Measurements from ENCODE around the gene FIGLA. TPM values are rescaled to one million over a fixed set of nuclear protein-coding genes. Genes with fewer than 3 reads are reported as not detected.
"Not testable (repeated sequence)": the region's sequence is repeated elsewhere in the genome, so short reads cannot be mapped to it uniquely, and the experiment has no call there.

The FIGLA gene
- polyA plus RNA-seq, 3 donors, result not detected

GRCh38 chr2:70746094-70746974 lies 44.1 kb downstream of the FIGLA start:
- peak; percentile 36 for DNase-seq

GRCh38 chr2:70745276-70745825 lies 45.1 kb downstream of the FIGLA start:
- DNase-seq, result no peak

- DNase-seq, result no peak
Measured at GRCh38 chr2:70744397-70744796, 46.0 kb downstream of the FIGLA start.

- no peak for DNase-seq
Measured at GRCh38 chr2:70743677-70744076, 46.8 kb downstream of the FIGLA start.

GRCh38 chr2:70743068-70743467 lies 47.4 kb downstream of the FIGLA start:
- no peak for DNase-seq

GRCh38 chr2:70739492-70739891 lies 51.0 kb downstream of the FIGLA start:
- not testable (repeated sequence) for DNase-seq

GRCh38 chr2:70738159-70738558 lies 52.3 kb downstream of the FIGLA start:
- no peak for DNase-seq

- DNase-seq, result no peak
Measured at GRCh38 chr2:70735071-70735470, 55.4 kb downstream of the FIGLA start.

GRCh38 chr2:70733646-70734180 lies 56.7 kb downstream of the FIGLA start:
- no peak for DNase-seq

- peak; percentile 16 for DNase-seq
Measured at GRCh38 chr2:70732766-70733645, 57.4 kb downstream of the FIGLA start.

GRCh38 chr2:70730730-70731129 lies 59.7 kb downstream of the FIGLA start:
- DNase-seq, result no peak

- no peak for DNase-seq
Measured at GRCh38 chr2:70729647-70730046, 60.8 kb downstream of the FIGLA start.

GRCh38 chr2:70728128-70728527 lies 62.3 kb downstream of the FIGLA start:
- no peak for DNase-seq

Other genes with a start within 250 kb of the FIGLA start
- 10 to 100 TPM; 16.1 to 20.4 (median 18.9) TPM for gene TGFA, start 236.8 kb downstream of the FIGLA start, polyA plus RNA-seq (ENCODE audit: insufficient read length in 3 of 3)
- 1 to 10 TPM; 6.6 to 7.6 (median 7.0) TPM for gene ADD2, start 22.4 kb downstream of the FIGLA start, polyA plus RNA-seq (ENCODE audit: insufficient read length in 3 of 3)
- gene CLEC4F, start 30.0 kb upstream of the FIGLA start, polyA plus RNA-seq (ENCODE audit: insufficient read length in 3 of 3), result under 1 TPM in 2 of 3 donors, not detected in 1; 0.06 to 0.09 TPM
- not detected for gene CD207, start 45.2 kb upstream of the FIGLA start, polyA plus RNA-seq (ENCODE audit: insufficient read length in 3 of 3)
- under 1 TPM; 0.50 to 0.73 (median 0.66) TPM for gene VAX2, start 109.9 kb upstream of the FIGLA start, polyA plus RNA-seq (ENCODE audit: insufficient read length in 3 of 3)
- 100 to 1,000 TPM in 1 of 3 donors, 10 to 100 TPM in 2; 78.2 to 108 (median 78.6) TPM for gene ATP6V1B1, start 145.3 kb upstream of the FIGLA start, polyA plus RNA-seq (ENCODE audit: insufficient read length in 3 of 3)
- 1 to 10 TPM in 1 of 3 donors, under 1 TPM in 2; 0.84 to 1.0 (median 0.89) TPM for gene ANKRD53, start 188.0 kb upstream of the FIGLA start, polyA plus RNA-seq (ENCODE audit: insufficient read length in 3 of 3)
- gene TEX261, start 204.2 kb upstream of the FIGLA start, polyA plus RNA-seq (ENCODE audit: insufficient read length in 3 of 3), result 10 to 100 TPM; 55.9 to 69.4 (median 56.7) TPM